SU-DHL-6 (cell line): Measurements from ENCODE around the gene SNX3.

Source experiments
- CTCF ChIP-seq: fragments of 200-600 bp; sonication (generic); IDR thresholded peaks from one replicate; pipeline ENCODE4 v1.5.1; 2017; ENCODE audit warnings: antibody characterized with exemption, mild to moderate bottlenecking, low read length, moderate library complexity; ENCODE audit not compliant: insufficient read depth, poor library complexity, severe bottlenecking
- EZH2phosphoT487 ChIP-seq: fragments of 200-600 bp; sonication (generic), shearing (Covaris generic); conservative IDR thresholded peaks from 2 replicates; pipeline ENCODE4 v1.6.1; 2018; ENCODE audit warnings: mild to moderate bottlenecking, antibody characterized with exemption, low read length, moderate library complexity, mixed read lengths

DNA sequence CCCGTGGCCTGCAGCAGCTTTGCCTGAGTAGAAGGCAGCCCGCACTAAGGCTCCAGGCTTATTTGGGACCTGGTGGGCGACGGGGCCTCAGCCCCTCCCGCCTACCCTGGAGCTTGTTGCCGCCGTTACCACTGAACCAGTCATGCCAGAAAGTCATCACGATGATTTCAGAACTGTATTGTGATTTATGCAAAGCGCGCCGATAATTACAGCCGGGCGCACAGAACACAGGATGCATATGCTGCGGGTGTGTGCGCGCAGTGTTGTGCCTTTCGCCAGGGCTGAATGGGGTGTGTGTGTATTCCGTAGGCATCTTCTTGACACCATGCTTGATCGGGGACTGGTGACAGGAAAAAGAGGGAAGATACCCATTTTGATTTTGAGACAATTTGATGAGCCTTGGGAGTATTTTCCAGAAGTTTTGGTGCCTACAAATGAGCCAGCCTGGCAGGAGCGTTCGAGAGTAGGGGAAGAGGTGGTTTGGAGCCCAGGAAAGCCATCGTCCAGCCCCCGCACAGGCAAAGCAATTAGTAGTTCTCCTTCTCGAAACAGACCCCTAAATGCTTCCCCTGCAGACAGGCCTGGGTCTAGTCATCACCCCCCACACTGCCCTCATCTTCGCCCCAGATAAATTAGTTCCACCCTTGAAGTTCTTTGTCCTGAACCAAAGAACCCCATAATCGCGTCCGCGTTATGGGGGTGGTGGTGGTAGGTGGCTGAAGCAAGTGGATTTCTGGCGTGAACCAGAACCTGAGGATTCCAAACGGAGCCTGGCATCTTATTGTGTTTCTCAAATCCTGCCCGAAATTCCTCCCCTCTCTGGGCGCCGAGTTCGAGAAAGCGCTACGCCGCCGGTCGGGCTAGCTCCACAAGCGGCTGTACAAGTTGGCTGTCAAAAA is 96.9 kb downstream of the SNX3 start:
- TF ChIP-seq CTCF (no peak), EZH2phosphoT487 (no peak)
